Measurements from ENCODE around the gene SEC14L1. TPM values are rescaled to one million over a fixed set of nuclear protein-coding genes. Genes with fewer than 3 reads are reported as not detected.

Gene SEC14L1
- total and polyA plus RNA-seq, 2 of the 8 experiments (the other 6 are each of a cell fraction or from before 2014, with no cell fraction given), result 27.2 to 74.4 TPM

DNA sequence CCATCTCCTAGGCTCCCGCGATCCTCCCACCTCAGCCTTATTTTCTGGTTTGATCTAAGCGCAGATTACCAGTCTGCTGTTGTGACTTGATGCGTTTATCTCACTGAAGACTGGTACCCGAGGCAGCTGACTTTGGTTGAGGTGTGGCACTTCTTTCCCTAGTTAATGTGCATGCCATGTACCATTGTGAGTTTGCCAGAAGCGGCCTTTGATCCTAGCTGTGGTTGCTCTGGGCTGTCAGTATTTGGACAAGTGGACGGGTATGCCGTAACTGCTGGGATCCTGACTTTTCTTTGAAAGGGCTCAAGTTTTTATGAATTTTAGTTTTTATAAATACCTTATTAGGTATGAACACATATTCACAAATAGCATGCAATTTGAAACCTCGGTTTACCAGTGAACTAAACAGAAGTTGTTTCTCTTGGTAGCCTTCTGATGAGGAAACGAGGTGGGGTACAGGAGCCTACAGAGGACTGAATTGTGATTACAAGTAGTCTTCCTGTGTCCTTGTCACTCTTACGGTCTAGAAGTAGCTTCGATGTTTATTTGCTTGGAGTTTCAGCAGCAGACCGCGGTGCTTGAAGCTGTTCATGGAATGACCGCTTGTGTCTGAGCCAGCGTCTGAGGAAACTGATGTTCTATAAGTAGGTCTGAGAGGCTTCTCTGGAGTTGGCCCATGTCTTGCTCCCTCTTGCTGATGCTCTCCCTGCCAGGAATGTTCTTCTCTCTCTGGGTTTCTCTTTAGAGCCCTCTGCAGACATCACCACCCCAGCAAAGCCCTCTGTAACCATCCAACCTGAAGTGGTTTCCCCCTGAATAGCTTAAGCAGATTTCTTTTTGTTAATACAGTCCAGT, 40.0 kb downstream of the SEC14L1 start (continued):
- TF ChIP-seq CHD2 (IDR thresholded peaks at IDR 0.05; ENCODE audit: low read length) (no peak), HDAC2 (IDR thresholded peaks at IDR 0.05; ENCODE audit: borderline replicate concordance in 1 of 2, low read depth in 2 of 2, low read length in 2 of 2) (no peak), RNF2 (IDR thresholded peaks at IDR 0.05; ENCODE audit: borderline replicate concordance, low read depth, low read length, missing control alignments, poor library complexity, severe bottlenecking) (no peak), SUZ12 (IDR thresholded peaks at IDR 0.05; ENCODE audit: low read length) (no peak), JUN (IDR thresholded peaks at IDR 0.05; ENCODE audit: low read depth, low read length) (no peak), TEAD4 (IDR thresholded peaks at IDR 0.05; ENCODE audit: low read depth, low read length) (no peak), BCL11A (IDR thresholded peaks at IDR 0.05; ENCODE audit: low read depth in 2 of 2, low read length in 2 of 2) (no peak)
